Measurements from ENCODE around the gene DUSP28. TPM values are rescaled to one million over a fixed set of nuclear protein-coding genes. Genes with fewer than 3 reads are reported as not detected.
A peak's percentile ranks its signal among the peaks of the same experiment; 100 is the strongest.

Gene DUSP28
- total and polyA plus RNA-seq, 2 of the 13 experiments (the other 11 are each of a cell fraction or from before 2014, with no cell fraction given) = 5.2 to 8.6 TPM

DNA sequence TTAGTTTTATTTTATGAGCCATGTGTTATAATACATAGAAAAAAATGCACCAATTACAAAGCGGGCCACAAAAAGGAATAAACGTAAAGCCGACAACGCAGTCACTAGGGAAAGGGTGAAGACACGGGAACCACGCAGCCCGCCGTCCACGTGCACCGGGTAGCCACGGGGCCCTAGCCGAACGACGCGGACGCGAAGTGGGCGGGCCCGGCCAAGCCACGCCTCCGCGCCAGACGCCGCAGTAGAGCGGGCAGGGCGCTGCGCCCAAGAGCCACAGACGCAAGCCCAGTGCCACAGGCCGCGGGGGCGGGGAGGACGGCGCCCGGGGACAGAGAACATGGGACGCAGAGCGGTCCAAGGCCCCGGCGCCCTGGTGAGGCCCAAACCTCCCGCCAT is at the start of gene DUSP28 (continued):
- TF ChIP-seq, protein P1, sequence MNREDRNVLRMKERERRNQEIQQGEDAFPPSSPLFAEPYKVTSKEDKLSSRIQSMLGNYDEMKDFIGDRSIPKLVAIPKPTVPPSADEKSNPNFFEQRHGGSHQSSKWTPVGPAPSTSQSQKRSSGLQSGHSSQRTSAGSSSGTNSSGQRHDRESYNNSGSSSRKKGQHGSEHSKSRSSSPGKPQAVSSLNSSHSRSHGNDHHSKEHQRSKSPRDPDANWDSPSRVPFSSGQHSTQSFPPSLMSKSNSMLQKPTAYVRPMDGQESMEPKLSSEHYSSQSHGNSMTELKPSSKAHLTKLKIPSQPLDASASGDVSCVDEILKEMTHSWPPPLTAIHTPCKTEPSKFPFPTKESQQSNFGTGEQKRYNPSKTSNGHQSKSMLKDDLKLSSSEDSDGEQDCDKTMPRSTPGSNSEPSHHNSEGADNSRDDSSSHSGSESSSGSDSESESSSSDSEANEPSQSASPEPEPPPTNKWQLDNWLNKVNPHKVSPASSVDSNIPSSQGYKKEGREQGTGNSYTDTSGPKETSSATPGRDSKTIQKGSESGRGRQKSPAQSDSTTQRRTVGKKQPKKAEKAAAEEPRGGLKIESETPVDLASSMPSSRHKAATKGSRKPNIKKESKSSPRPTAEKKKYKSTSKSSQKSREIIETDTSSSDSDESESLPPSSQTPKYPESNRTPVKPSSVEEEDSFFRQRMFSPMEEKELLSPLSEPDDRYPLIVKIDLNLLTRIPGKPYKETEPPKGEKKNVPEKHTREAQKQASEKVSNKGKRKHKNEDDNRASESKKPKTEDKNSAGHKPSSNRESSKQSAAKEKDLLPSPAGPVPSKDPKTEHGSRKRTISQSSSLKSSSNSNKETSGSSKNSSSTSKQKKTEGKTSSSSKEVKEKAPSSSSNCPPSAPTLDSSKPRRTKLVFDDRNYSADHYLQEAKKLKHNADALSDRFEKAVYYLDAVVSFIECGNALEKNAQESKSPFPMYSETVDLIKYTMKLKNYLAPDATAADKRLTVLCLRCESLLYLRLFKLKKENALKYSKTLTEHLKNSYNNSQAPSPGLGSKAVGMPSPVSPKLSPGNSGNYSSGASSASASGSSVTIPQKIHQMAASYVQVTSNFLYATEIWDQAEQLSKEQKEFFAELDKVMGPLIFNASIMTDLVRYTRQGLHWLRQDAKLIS (CRISPR knock-in tag; IDR thresholded peaks at IDR 0.05) = no peak
- TF ChIP-seq ZBTB3 (CRISPR knock-in tag; IDR thresholded peaks at IDR 0.05; ENCODE audit: borderline replicate concordance, low read depth) = no peak
- TF ChIP-seq ZNF713 (CRISPR knock-in tag; IDR thresholded peaks at IDR 0.05) = no peak
- no peak for TF ChIP-seq MTA3 (CRISPR knock-in tag; IDR thresholded peaks at IDR 0.05)
- no peak for TF ChIP-seq NR2F6 (IDR thresholded peaks at IDR 0.05)
- peak; percentile 49; the same call in 1 of the 2 replicates for TF ChIP-seq NR2F6 (CRISPR knock-in tag; IDR thresholded peaks at IDR 0.05)
- TF ChIP-seq NCOA2 (CRISPR knock-in tag; IDR thresholded peaks at IDR 0.05) = no peak
- no peak for TF ChIP-seq RBM39 (IDR thresholded peaks at IDR 0.05; ENCODE audit: low read depth, low read length, poor library complexity, severe bottlenecking)
- TF ChIP-seq ZNF230 (CRISPR knock-in tag; IDR thresholded peaks at IDR 0.05) = peak; percentile 72
- peak; percentile 85 for TF ChIP-seq SALL2 (CRISPR knock-in tag; IDR thresholded peaks at IDR 0.05)
- TF ChIP-seq KDM5A (IDR thresholded peaks at IDR 0.05; ENCODE audit: borderline replicate concordance, low read length) = no peak
- TF ChIP-seq PHF20 (CRISPR knock-in tag; IDR thresholded peaks at IDR 0.05) = no peak
- TF ChIP-seq ZNF598 (CRISPR knock-in tag; IDR thresholded peaks at IDR 0.05; ENCODE audit: borderline replicate concordance) = peak; percentile 17; the same call in 1 of the 2 replicates
- TF ChIP-seq LCORL (IDR thresholded peaks at IDR 0.05) = no peak
- no peak; the same call in 1 of the 2 replicates for TF ChIP-seq LCORL (CRISPR knock-in tag; IDR thresholded peaks at IDR 0.05)
- TF ChIP-seq ZNF235 (CRISPR knock-in tag; IDR thresholded peaks at IDR 0.05; ENCODE audit: borderline replicate concordance) = no peak; the same call in none of the 2 replicates
- TF ChIP-seq, protein P2, sequence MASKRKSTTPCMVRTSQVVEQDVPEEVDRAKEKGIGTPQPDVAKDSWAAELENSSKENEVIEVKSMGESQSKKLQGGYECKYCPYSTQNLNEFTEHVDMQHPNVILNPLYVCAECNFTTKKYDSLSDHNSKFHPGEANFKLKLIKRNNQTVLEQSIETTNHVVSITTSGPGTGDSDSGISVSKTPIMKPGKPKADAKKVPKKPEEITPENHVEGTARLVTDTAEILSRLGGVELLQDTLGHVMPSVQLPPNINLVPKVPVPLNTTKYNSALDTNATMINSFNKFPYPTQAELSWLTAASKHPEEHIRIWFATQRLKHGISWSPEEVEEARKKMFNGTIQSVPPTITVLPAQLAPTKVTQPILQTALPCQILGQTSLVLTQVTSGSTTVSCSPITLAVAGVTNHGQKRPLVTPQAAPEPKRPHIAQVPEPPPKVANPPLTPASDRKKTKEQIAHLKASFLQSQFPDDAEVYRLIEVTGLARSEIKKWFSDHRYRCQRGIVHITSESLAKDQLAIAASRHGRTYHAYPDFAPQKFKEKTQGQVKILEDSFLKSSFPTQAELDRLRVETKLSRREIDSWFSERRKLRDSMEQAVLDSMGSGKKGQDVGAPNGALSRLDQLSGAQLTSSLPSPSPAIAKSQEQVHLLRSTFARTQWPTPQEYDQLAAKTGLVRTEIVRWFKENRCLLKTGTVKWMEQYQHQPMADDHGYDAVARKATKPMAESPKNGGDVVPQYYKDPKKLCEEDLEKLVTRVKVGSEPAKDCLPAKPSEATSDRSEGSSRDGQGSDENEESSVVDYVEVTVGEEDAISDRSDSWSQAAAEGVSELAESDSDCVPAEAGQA (IDR thresholded peaks at IDR 0.05; ENCODE audit: low read depth) = peak; percentile 88
- TF ChIP-seq, protein P2 (CRISPR knock-in tag; IDR thresholded peaks at IDR 0.05; ENCODE audit: borderline replicate concordance) = no peak
- TF ChIP-seq, protein P3, sequence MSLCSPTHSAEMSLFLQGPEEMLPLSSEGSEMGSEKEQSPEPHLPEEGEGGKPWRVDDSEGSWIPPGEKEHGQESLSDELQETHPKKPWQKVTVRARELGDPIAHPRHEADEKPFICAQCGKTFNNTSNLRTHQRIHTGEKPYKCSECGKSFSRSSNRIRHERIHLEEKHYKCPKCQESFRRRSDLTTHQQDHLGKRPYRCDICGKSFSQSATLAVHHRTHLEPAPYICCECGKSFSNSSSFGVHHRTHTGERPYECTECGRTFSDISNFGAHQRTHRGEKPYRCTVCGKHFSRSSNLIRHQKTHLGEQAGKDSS (CRISPR knock-in tag; IDR thresholded peaks at IDR 0.05; ENCODE audit: borderline replicate concordance, low read depth) = peak; percentile 86; the same call in 1 of the 2 replicates
- no peak for TF ChIP-seq FOXK2 (IDR thresholded peaks at IDR 0.05)
- peak; percentile 73 for TF ChIP-seq GATAD2A (CRISPR knock-in tag; IDR thresholded peaks at IDR 0.05)
- TF ChIP-seq, protein P4, sequence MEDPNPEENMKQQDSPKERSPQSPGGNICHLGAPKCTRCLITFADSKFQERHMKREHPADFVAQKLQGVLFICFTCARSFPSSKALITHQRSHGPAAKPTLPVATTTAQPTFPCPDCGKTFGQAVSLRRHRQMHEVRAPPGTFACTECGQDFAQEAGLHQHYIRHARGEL (CRISPR knock-in tag; IDR thresholded peaks at IDR 0.05) = no peak
- peak; percentile 95 for TF ChIP-seq ARNTL (CRISPR knock-in tag; IDR thresholded peaks at IDR 0.05)
